Sciatic nerve (tissue), 2 donors: ENCODE results near the gene ERCC1. TPM values are rescaled to one million over a fixed set of nuclear protein-coding genes. Genes with fewer than 3 reads are reported as not detected.

Experiments used
- ATAC-seq: fragments of 200-7000 bp; cut with Tn5 transposase; one replicate; pipeline ENCODE4 v1.9.1; 2020; ENCODE audit warnings: mild to moderate bottlenecking, moderate library complexity
- DNase-seq: peaks from one replicate; pipeline ENCODE4 v3.0.0-alpha.2; 2020; ENCODE audit warnings: low spot score
- intact Hi-C: fragments of 100-400 bp; cut with DNase I; formaldehyde crosslinking; loops from one replicate; pipeline ENCODE4 v1.14.2; 2022
- microRNA-seq: library from miRNA; unstranded; fragments of <30 nt; microRNA quantifications from one replicate; pipeline ENCODE4 v1.2.0, GENCODE V29; 2020
- total RNA-seq: library from RNA; stranded (reverse); fragmentation: NEBNext Ultra II Directional; extraction: Animal tissue kit (Norgen Biotek cat#: 25700); gene quantifications from one replicate; pipeline ENCODE4 v1.2.1, GENCODE V29; 2021
- donor health status: DM: no; HTN: no; CAD: no.
- donor health status: DM: no; HTN: no; CAD: no.

ERCC1 gene
- total RNA-seq, 1 donor from 2014 or later: 58.6 TPM

- intact Hi-C loops: no loop called here
- ATAC-seq (peak; percentile 44), DNase-seq (no peak)
Observed at GRCh38 chr19:45385392-45386221, 38.1 kb downstream of the ERCC1 start.

- no peak for DNase-seq
- intact Hi-C loops: no loop called here
- ATAC-seq: no peak
Observed at GRCh38 chr19:45382426-45382825, 41.3 kb downstream of the ERCC1 start.

- ATAC-seq: no peak
- no peak for DNase-seq
- intact Hi-C loops: no loop called here
Observed at GRCh38 chr19:45380107-45380506, 43.6 kb downstream of the ERCC1 start.

GRCh38 chr19:45376045-45376724 is 47.5 kb downstream of the ERCC1 start:
- intact Hi-C loops: no loop called here
- ATAC-seq (peak; percentile 84), DNase-seq (no peak)

- DNase-seq: peak; percentile 100
- intact Hi-C loops: no loop called here
- ATAC-seq: peak; percentile 100
Observed at GRCh38 chr19:45370410-45371204, 53.1 kb downstream of the ERCC1 start, which contains the start of gene ERCC2. Gene ERCC2, minus strand, starts transcription at chr19:45370573. Its CDS starts 33 bp downstream, at chr19:45370540.

- ATAC-seq (no peak), DNase-seq (no peak)
- intact Hi-C loops: no loop called here
Observed at GRCh38 chr19:45368737-45369340, 54.9 kb downstream of the ERCC1 start.

GRCh38 chr19:45368127-45368526 is 55.6 kb downstream of the ERCC1 start:
- ATAC-seq: no peak
- no peak for DNase-seq
- intact Hi-C loops: no loop called here

- DNase-seq (no peak), ATAC-seq (peak; percentile 10)
- intact Hi-C loops: no loop called here
Observed at GRCh38 chr19:45364696-45365095, 59.0 kb downstream of the ERCC1 start.

- DNase-seq: no peak
- no peak for ATAC-seq
- intact Hi-C loops: no loop called here
Observed at GRCh38 chr19:45363861-45364459, 59.8 kb downstream of the ERCC1 start.

GRCh38 chr19:45362291-45362690 is 61.4 kb downstream of the ERCC1 start:
- intact Hi-C loops: no loop called here
- ATAC-seq: no peak
- DNase-seq: no peak

GRCh38 chr19:45361608-45362007 is 62.1 kb downstream of the ERCC1 start:
- DNase-seq (no peak), ATAC-seq (no peak)
- intact Hi-C loops: no loop called here

GRCh38 chr19:45358213-45358792 is 65.4 kb downstream of the ERCC1 start:
- intact Hi-C loops: no loop called here
- no peak for ATAC-seq
- DNase-seq: no peak

- intact Hi-C loops: no loop called here
- ATAC-seq: no peak
- DNase-seq: no peak
Observed at GRCh38 chr19:45357445-45357783, 66.3 kb downstream of the ERCC1 start.

Small RNAs within 50 kb of the gene (microRNA-seq; reads per million reads assigned to microRNA genes)
- not detected for gene MIR6088

Other genes starting within 250 kb of the ERCC1 start
- gene TRAPPC6A, start 245.7 kb downstream of the ERCC1 start, total RNA-seq: 20.8 TPM
- 13.0 TPM for gene BLOC1S3, start 245.1 kb downstream of the ERCC1 start, total RNA-seq
- gene EXOC3L2, start 178.5 kb downstream of the ERCC1 start, total RNA-seq: 4.9 TPM
- gene MARK4, start 172.6 kb downstream of the ERCC1 start, total RNA-seq: 37.5 TPM
- gene CKM, start 101.0 kb downstream of the ERCC1 start, total RNA-seq: not detected
- not detected for gene KLC3, start 83.2 kb downstream of the ERCC1 start, total RNA-seq
- 17.7 TPM for gene ERCC2, start 53.3 kb downstream of the ERCC1 start, total RNA-seq
- 20.7 TPM for gene PPP1R13L, start 18.8 kb downstream of the ERCC1 start, total RNA-seq
- gene POLR1G, start 17.3 kb downstream of the ERCC1 start, total RNA-seq: 2.3 TPM
- gene FOSB, start 44.1 kb upstream of the ERCC1 start, total RNA-seq: 3.7 TPM
- 4.0 TPM for gene RTN2, start 73.1 kb upstream of the ERCC1 start, total RNA-seq
- 1.8 TPM for gene PPM1N, start 74.5 kb upstream of the ERCC1 start, total RNA-seq
- 72.1 TPM for gene VASP, start 83.6 kb upstream of the ERCC1 start, total RNA-seq
- 10.7 TPM for gene OPA3, start 160.9 kb upstream of the ERCC1 start, total RNA-seq
- 29.7 TPM for gene GPR4, start 178.3 kb upstream of the ERCC1 start, total RNA-seq
- 43.3 TPM for gene EML2, start 215.5 kb upstream of the ERCC1 start, total RNA-seq
- 5.0 TPM for gene GIPR, start 244.3 kb upstream of the ERCC1 start, total RNA-seq